ENCODE data around the gene ROMO1. TPM values are rescaled to one million over a fixed set of nuclear protein-coding genes. Genes with fewer than 3 reads are reported as not detected.

The ROMO1 gene
- total RNA-seq, 1 donor from 2014 or later, result 158 TPM

DNA sequence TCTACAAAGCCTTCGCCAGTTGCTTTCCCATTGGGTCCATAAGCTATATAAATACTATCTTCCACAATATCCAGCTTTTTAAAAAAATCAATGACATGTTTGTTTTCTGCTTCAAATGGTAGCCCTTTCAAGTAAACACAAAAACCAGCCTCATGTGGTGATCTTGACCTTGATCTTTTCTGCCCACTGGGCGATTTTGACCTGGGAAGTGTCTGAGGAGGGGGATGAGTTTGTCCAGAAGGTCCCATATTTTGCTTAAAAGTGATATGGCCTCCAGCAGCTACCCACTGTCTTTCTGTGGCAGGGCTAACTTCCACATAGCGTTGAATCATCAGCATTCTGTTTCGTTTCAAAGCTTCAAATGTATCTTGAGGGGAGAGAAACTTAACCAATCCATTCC, 45.3 kb upstream of the ROMO1 start:
- Mint-ChIP-seq H3K9me3 (no peaks in the 10 kb centered on the region), H3K36me3 (ENCODE audit: low read depth) (no peaks in the 10 kb centered on the region), H3K4me3 (no peak overlapping the region), H3K27ac (ENCODE audit: unreplicated experiment) (no peak overlapping the region), H3K27me3 (ENCODE audit: low read depth) (no peaks in the 10 kb centered on the region), H3K4me1 (peaks cover 11% of the 10 kb centered on the region)
- TF ChIP-seq, protein P1, sequence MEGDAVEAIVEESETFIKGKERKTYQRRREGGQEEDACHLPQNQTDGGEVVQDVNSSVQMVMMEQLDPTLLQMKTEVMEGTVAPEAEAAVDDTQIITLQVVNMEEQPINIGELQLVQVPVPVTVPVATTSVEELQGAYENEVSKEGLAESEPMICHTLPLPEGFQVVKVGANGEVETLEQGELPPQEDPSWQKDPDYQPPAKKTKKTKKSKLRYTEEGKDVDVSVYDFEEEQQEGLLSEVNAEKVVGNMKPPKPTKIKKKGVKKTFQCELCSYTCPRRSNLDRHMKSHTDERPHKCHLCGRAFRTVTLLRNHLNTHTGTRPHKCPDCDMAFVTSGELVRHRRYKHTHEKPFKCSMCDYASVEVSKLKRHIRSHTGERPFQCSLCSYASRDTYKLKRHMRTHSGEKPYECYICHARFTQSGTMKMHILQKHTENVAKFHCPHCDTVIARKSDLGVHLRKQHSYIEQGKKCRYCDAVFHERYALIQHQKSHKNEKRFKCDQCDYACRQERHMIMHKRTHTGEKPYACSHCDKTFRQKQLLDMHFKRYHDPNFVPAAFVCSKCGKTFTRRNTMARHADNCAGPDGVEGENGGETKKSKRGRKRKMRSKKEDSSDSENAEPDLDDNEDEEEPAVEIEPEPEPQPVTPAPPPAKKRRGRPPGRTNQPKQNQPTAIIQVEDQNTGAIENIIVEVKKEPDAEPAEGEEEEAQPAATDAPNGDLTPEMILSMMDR (conservative IDR thresholded peaks at IDR 0.05), result no peak
- no peak for DNase-seq (ENCODE audit: low read depth, low spot score)

DNA sequence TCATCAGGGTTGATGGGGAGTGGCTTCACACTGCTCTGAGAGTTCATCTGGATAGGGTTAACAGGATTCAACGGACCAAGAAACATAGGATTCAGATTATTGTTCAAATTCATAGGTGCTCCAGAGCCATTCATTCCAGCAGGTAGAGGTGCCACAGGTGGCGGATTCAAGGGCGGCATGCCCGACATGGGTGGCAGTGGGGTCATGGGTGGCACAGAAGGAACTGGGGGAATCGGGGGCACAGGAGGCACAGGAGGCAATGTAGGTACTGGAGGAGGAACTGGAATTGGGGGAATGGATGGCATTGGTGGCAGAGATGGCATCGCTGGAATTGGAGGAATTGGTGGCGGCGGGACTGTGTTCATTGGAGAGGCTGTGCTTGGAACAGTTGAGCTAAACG, 44.8 kb upstream of the ROMO1 start:
- TF ChIP-seq, protein P1 (conservative IDR thresholded peaks at IDR 0.05), result no peak
- Mint-ChIP-seq H3K4me3 (no peak overlapping the region), H3K4me1 (peaks cover 15% of the 10 kb centered on the region), H3K36me3 (ENCODE audit: low read depth) (no peaks in the 10 kb centered on the region), H3K27ac (ENCODE audit: unreplicated experiment) (no peak overlapping the region), H3K27me3 (ENCODE audit: low read depth) (no peaks in the 10 kb centered on the region), H3K9me3 (no peaks in the 10 kb centered on the region)
- DNase-seq (ENCODE audit: low read depth, low spot score), result no peak

DNA sequence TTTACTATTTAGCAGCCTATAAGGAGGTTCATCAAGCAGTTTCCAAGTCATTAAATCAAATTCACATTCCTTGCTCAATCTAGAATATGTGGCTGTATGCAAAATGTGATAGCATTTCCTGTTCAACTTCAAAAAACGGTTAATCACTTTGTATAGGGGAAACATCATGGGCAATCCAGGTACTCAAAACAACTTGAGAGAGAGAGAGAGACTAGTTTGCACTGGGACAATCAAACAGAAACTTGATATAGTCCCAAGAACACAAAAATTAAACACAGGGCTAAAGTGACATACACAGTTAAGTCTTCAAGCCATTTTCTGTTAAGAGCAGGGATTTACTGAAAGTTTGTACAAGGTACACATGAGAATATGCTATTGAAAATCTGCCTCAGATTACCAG, 41.9 kb upstream of the ROMO1 start:
- H3K27ac Mint-ChIP-seq (ENCODE audit: unreplicated experiment), result no peak overlapping the region
- H3K36me3 Mint-ChIP-seq (ENCODE audit: low read depth), result no peaks in the 10 kb centered on the region
- H3K9me3 Mint-ChIP-seq, result no peaks in the 10 kb centered on the region
- DNase-seq (ENCODE audit: low read depth, low spot score), result no peak
- H3K4me1 Mint-ChIP-seq, result peaks cover 41% of the 10 kb centered on the region
- no peak overlapping the region for H3K4me3 Mint-ChIP-seq
- TF ChIP-seq, protein P1 (conservative IDR thresholded peaks at IDR 0.05), result no peak
- no peaks in the 10 kb centered on the region for H3K27me3 Mint-ChIP-seq (ENCODE audit: low read depth)

DNA sequence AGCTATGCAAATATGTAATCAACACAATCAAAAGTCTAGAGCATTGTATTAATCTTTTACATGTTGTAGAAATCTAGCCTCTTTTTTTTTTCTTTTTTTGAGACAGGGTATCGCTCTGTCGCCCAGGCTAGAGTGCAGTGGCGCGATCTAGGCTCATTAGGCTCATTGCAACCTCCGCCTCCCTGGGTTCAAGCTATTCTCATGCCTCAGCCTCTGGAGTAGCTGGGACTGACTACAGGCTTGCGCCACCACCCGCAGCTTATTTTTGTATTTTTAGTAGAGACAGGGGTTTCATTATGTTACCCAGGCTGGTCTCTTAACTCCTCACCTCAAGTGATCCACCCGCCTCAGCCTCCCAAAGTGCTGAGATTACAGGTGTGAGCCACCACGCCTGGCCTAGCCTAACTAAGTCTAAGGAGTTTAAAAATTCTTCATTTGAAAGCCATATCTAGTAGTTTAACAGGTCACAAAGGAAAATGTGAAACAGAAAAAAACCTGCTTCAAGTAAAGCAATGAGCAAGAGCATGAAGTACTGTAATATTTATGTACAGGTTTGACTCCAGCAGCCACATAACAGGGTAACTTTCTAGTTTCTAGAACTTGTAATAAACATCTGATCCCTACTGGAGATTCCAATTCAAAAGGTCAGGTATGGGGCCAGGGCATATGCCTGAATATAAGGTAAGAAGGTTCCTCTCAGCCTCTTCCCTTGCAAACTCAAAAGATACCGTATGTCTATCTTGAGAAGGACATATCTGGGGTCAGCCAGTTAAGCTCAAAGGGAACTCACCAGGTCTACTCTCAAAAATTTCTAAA, 38.9 kb upstream of the ROMO1 start:
- Mint-ChIP-seq H3K9me3 (no peaks in the 10 kb centered on the region), H3K4me3 (peak overlapping the region; percentile 62), H3K4me1 (peaks cover 63% of the 10 kb centered on the region), H3K27ac (ENCODE audit: unreplicated experiment) (no peak overlapping the region), H3K27me3 (ENCODE audit: low read depth) (no peaks in the 10 kb centered on the region), H3K36me3 (ENCODE audit: low read depth) (no peaks in the 10 kb centered on the region)
- TF ChIP-seq, protein P1 (conservative IDR thresholded peaks at IDR 0.05), result no peak
- DNase-seq (ENCODE audit: low read depth, low spot score), result no peak

DNA sequence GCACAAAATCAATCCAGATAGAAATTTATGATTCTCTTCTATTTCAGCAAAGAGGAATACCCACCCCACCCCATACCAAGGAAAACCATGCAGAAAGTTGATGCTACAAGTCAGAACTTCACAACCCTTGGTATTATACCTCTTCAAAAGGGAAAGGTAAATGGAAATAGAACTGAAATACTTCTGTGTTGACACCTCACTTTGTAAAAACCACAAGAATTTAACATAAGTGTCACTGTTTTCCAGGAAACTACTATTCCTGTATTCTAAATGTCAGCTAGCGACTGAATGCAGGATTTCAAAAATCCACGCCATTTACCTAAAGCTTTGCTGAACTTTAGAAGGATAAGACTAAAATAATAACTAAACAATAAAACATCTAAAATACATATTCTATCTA, 38.2 kb upstream of the ROMO1 start:
- no peaks in the 10 kb centered on the region for H3K27me3 Mint-ChIP-seq (ENCODE audit: low read depth)
- H3K27ac Mint-ChIP-seq (ENCODE audit: unreplicated experiment), result no peak overlapping the region
- DNase-seq (ENCODE audit: low read depth, low spot score), result no peak
- no peaks in the 10 kb centered on the region for H3K9me3 Mint-ChIP-seq
- TF ChIP-seq, protein P1 (conservative IDR thresholded peaks at IDR 0.05), result no peak
- no peaks in the 10 kb centered on the region for H3K36me3 Mint-ChIP-seq (ENCODE audit: low read depth)
- peak overlapping the region; percentile 99 for H3K4me3 Mint-ChIP-seq
- peaks cover 63% of the 10 kb centered on the region for H3K4me1 Mint-ChIP-seq

All from neural crest cell (in vitro differentiated cells).